HG03159 (cell line): ENCODE measurements around the gene VPS13D.
"Not testable (repeated sequence)": the region's sequence is repeated elsewhere in the genome, so short reads cannot be mapped to it uniquely, and the experiment has no call there.

Experiments used
- ATAC-seq: cut with Tn5 transposase; IDR thresholded peaks from one replicate; pipeline ENCODE4 v1.9.1; 2021; ENCODE audit warnings: mild to moderate bottlenecking, moderate library complexity; ENCODE audit not compliant: unreplicated experiment

The VPS13D gene

GRCh38 chr1:12444329-12444841 is 214.6 kb downstream of the VPS13D start:
- no peak for ATAC-seq

- no peak for ATAC-seq
Measured at GRCh38 chr1:12445257-12445656, 215.4 kb downstream of the VPS13D start.

- ATAC-seq: no peak
Measured at GRCh38 chr1:12446593-12446992, 216.8 kb downstream of the VPS13D start.

GRCh38 chr1:12447307-12447706 is 217.5 kb downstream of the VPS13D start:
- ATAC-seq: no peak

GRCh38 chr1:12447849-12448312 is 218.1 kb downstream of the VPS13D start:
- no peak for ATAC-seq

- ATAC-seq: no peak
Measured at GRCh38 chr1:12448746-12449177, 218.9 kb downstream of the VPS13D start.

GRCh38 chr1:12450090-12450755 is 220.4 kb downstream of the VPS13D start:
- ATAC-seq: no peak

GRCh38 chr1:12450756-12451559 is 221.1 kb downstream of the VPS13D start:
- ATAC-seq: no peak

GRCh38 chr1:12451560-12451900 is 221.7 kb downstream of the VPS13D start:
- no peak for ATAC-seq

- no peak for ATAC-seq
Measured at GRCh38 chr1:12452262-12452661, 222.4 kb downstream of the VPS13D start.

GRCh38 chr1:12453400-12454343 is 223.8 kb downstream of the VPS13D start:
- no peak for ATAC-seq

- ATAC-seq: no peak
Measured at GRCh38 chr1:12454406-12455391, 224.9 kb downstream of the VPS13D start.

- not testable (repeated sequence) for ATAC-seq
Measured at GRCh38 chr1:12456081-12456480, 226.3 kb downstream of the VPS13D start.

- ATAC-seq: no peak
Measured at GRCh38 chr1:12456979-12457378, 227.1 kb downstream of the VPS13D start.

- no peak for ATAC-seq
Measured at GRCh38 chr1:12457771-12458170, 227.9 kb downstream of the VPS13D start.

- ATAC-seq: no peak
Measured at GRCh38 chr1:12458571-12458970, 228.7 kb downstream of the VPS13D start.

GRCh38 chr1:12460121-12460520 is 230.3 kb downstream of the VPS13D start:
- ATAC-seq: no peak

- no peak for ATAC-seq
Measured at GRCh38 chr1:12460911-12461621, 231.2 kb downstream of the VPS13D start.

- ATAC-seq: no peak
Measured at GRCh38 chr1:12461754-12462153, 231.9 kb downstream of the VPS13D start.
